ENCODE data around the gene ACADM. TPM values are rescaled to one million over a fixed set of nuclear protein-coding genes. Genes with fewer than 3 reads are reported as not detected.
"Not testable (repeated sequence)": the region's sequence is repeated elsewhere in the genome, so short reads cannot be mapped to it uniquely, and the experiment has no call there.

The ACADM gene
- total RNA-seq, 2 donors from 2014 or later = 92.6 to 92.7 TPM

GRCh38 chr1:75785983-75786853 is 61.7 kb downstream of the ACADM start, which contains the start of gene RABGGTB:
Gene RABGGTB (plus strand): TSS chr1:75786256. CDS start chr1:75786272, 16 bp downstream.
- ATAC-seq = peak; percentile 96
- DNase-seq = peak; percentile 95 to 97
- intact Hi-C loops (cut with DNase I, micrococcal nuclease) = loop anchor here in 1 of 2 donors (5.0 kb wide), 1 partner anchor 64 kb away; the partner anchor contains the start of gene ACADM

- intact Hi-C loops (cut with DNase I, micrococcal nuclease) = loop anchor here in 1 of 2 donors (5.0 kb wide), 1 partner anchor 65 kb away; the partner anchor contains the start of gene ACADM
- ATAC-seq (no peak), DNase-seq (no peak)
These were observed 62.5 kb downstream of the ACADM start for GRCh38 chr1:75786901-75787493.

GRCh38 chr1:75787524-75787923 is 63.0 kb downstream of the ACADM start:
- intact Hi-C loops (cut with DNase I, micrococcal nuclease) = loop anchor here in 1 of 2 donors (5.0 kb wide), 1 partner anchor 65 kb away; the partner anchor contains the start of gene ACADM
- ATAC-seq (no peak), DNase-seq (no peak)

GRCh38 chr1:75789988-75790387 is 65.5 kb downstream of the ACADM start:
- DNase-seq (no peak), ATAC-seq (no peak)
- intact Hi-C loops (cut with DNase I, micrococcal nuclease) = loop anchor here in 1 of 2 donors (5.0 kb wide), 1 partner anchor 68 kb away; the partner anchor contains the start of gene ACADM

DNA sequence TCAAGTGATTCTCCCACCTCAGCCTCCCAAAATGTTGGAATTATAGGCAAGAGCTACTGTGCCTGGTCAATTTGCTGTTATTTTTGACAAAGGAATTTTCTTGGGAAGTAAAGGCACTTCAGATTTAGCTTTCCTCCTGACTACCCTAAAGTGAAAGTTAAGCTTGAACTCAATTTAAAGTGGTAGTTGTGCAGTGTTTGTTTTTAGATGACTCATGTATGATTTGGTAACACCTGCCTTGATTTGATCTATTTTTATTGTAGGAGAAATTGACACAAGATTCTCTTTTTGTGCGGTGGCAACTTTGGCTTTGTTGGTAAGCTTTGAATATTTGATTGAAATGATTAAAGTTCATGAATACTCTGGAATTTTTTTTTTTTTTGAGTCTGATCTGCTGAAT is 66.5 kb downstream of the ACADM start:
- DNase-seq (no peak), ATAC-seq (peak; percentile 58)
- intact Hi-C loops (cut with DNase I, micrococcal nuclease) = no loop called here

DNA sequence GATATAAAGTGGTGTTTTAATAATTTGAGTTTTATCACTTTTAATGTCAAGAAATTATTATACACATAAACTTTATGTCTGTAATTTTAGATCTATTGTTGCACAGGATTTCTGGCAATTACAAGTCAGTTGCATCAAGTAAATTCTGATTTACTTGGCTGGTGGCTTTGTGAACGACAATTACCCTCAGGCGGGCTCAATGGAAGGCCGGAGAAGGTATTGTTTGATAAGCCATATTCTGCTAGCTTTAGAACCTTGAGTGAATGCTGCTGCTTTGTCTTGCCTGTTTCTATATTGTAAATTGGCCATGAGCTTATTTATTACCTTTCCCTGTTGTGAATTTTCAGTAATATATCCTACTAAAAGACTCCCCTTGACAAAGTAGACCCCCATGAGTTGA is 67.6 kb downstream of the ACADM start:
- DNase-seq = no peak
- ATAC-seq = no peak
- intact Hi-C loops (cut with DNase I, micrococcal nuclease) = no loop called here

DNA sequence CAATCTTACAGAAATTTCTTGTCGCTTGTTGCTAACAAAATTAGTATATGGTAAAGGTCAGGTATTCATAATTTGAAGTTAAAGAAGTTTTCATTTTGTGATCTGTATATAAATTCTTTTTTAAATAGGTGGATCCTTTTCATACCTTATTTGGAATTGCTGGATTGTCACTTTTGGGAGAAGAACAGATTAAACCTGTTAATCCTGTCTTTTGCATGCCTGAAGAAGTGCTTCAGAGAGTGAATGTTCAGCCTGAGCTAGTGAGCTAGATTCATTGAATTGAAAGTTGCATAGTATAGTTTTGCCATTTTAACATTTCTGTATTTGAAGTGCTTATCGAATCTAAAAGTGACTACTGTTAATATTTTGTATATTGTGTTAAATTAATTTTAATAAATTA is 69.9 kb downstream of the ACADM start:
- ATAC-seq (no peak), DNase-seq (no peak)
- intact Hi-C loops (cut with DNase I, micrococcal nuclease) = no loop called here

DNA sequence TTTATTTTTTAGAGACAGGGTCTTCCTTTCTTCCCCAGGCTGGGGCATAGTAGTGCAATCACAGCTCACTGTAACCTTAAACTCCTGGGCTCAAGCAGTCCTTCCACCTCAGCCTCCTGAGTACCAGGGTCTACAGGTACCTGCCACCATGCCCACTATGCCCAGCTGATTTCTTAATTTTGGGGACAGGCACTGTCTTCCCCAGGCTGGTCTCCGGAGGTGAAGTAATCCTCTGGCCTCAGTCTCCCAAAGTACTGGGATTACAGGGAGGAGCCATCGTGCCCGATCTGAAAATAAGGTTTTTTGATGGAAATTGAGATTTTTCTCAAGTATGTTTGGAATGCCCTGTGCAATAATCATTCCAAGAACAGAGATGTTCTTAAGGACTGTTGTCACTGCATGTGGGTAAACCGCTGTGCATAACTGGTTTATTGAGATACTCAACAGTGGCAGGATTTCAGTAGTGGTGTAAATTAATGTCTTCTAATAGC is 71.2 kb downstream of the ACADM start:
- ATAC-seq = no peak
- intact Hi-C loops (cut with DNase I, micrococcal nuclease) = no loop called here

DNA sequence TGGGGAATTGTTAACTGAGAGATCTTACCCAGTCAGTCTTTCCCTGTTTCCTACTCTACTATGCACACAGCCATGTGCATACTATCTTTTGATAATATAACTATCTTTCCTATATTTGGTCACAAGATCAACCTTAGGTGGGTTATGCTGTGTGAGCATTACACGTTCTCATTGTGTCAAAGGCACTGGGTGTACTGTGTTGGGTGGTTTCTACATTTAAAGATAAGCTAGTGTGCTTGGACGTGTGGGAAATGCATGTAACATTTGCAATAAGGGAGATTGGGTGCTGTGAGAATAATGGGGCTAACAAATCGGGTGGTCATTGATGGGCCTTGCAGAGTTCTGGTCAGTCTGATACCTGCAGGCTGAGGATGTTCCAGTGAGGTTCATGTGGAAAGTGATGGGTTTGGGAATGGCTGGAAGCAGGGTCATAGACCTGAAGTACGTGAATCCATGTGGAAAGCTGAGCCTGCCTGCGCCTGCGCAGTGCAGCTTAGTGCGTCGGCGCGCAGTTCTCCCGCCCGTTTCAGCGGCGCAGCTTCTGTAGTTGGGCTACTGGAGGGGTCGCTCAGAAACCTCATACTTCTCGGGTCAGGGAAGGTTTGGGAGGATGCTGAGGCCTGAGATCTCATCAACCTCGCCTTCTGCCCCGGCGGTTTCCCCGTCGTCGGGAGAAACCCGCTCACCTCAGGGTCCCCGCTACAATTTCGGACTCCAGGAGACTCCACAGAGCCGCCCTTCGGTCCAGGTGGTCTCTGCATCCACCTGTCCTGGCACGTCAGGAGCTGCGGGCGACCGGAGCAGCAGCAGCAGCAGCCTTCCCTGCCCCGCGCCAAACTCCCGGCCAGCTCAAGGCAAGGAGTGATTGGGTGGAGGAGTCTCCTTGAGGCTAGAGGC is 72.1 kb downstream of the ACADM start, which contains the start of gene MSH4:
MSH4 (plus strand) TSS at position 507 of the 897 bp plus-strand sequence; CDS start at position 611, 104 bp downstream.
- DNase-seq = no peak
- ATAC-seq = peak; percentile 31
- intact Hi-C loops (cut with DNase I, micrococcal nuclease) = no loop called here

More for the DNA sequence above, 71.2 kb downstream of the ACADM start:
- no peak for DNase-seq

GRCh38 chr1:75797273-75797588 is 72.7 kb downstream of the ACADM start:
- DNase-seq (no peak), ATAC-seq (peak; percentile 29)
- intact Hi-C loops (cut with DNase I, micrococcal nuclease) = no loop called here

- intact Hi-C loops (cut with DNase I, micrococcal nuclease) = no loop called here
- ATAC-seq = no peak
- no peak for DNase-seq
These were observed 73.2 kb downstream of the ACADM start for GRCh38 chr1:75797606-75798216.

DNA sequence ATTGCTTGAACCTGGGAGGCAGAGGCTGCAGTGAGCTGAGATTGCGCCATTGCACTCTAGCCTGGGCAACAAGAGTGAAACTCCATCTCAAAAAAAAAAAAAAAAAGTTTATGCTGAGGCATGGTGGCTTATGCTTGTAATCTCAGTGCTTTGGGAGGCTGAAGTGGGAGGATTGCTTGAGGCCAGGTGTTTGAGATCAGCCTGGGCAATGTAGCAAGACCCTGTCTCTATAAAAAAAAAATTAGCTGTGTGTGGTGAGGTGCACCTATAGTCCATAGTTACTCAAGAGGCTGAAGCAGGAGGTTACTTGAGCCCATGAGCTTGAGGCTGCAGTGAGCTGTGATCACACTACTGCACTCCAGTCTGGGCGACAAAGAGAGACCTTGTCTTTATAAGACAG is 77.0 kb downstream of the ACADM start:
- intact Hi-C loops (cut with DNase I, micrococcal nuclease); ATAC-seq; DNase-seq: not testable (repeated sequence)

- intact Hi-C loops (cut with DNase I, micrococcal nuclease) = no loop called here
- DNase-seq (no peak), ATAC-seq (no peak)
These were observed 84.4 kb downstream of the ACADM start for GRCh38 chr1:75808921-75809320.

GRCh38 chr1:75810113-75810512 is 85.6 kb downstream of the ACADM start:
- DNase-seq = not testable (repeated sequence)
- peak; percentile 73 for ATAC-seq

DNA sequence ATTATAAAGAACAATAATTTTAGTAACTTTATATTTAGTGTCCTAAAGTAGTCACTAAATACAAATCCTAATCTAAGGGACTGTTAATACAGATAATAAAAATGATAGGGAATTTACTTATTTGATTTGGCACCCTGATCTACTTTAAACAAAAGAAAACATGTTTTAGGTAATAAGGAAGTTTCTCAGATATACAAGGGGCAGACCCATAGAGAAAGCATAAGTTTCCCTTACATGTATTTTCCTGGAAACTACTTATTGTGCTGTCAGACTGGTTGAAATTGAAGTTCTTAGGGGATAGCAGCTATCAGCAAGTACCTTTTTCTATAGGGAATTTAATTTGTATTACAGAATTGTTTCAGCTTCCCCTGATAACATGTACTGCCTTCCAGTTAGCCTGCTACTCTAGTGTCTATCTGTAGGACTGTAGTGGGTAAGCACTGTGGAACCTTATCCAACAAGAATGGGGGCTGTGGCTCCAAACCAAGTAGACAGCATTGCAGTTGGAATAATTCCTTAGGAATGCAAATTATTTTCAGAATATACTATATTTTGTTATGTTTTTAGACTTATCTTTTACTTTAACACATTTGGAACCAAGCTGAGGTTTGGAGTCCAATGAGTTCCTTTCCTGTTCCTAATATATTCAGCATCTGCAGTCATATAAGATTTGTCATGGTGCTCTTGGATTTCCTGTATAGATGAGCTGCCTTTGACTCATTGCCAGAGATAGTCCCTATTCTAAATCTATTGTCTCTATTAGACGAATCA is 86.9 kb downstream of the ACADM start:
- intact Hi-C loops (cut with DNase I, micrococcal nuclease) = no loop called here
- DNase-seq (no peak), ATAC-seq (peak; percentile 60)

More at GRCh38 chr1:75810113-75810512, 85.6 kb downstream of the ACADM start:
- intact Hi-C loops (cut with DNase I, micrococcal nuclease) = not testable (repeated sequence)

DNA sequence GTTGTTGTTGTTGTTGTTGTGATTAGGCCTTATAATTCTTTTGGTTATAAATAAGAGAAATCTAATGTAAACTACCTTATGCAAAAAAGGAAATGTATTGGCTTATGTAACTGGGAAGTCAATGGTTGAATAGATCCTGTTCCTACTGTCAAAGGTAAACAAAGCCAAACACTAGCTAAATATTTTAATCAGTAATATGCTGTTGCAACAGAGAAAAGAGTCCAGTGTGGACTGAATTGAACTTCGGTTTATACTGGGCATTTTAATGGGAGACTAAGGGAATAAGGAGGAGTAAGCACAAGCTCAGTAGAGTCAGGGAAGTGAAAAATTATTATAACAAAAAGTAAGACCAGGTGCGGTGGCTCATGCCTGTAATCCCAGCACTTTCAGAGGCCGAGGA is 87.6 kb downstream of the ACADM start:
- DNase-seq (no peak), ATAC-seq (no peak)
- intact Hi-C loops (cut with DNase I, micrococcal nuclease) = no loop called here

Data from left colon (tissue), 2 donors.